ENCODE measurements around the gene TMEM156.
A peak's percentile ranks its signal among the peaks of the same experiment; 100 is the strongest.
"Not testable (repeated sequence)": the region's sequence is repeated elsewhere in the genome, so short reads cannot be mapped to it uniquely, and the experiment has no call there.

The TMEM156 gene

DNA sequence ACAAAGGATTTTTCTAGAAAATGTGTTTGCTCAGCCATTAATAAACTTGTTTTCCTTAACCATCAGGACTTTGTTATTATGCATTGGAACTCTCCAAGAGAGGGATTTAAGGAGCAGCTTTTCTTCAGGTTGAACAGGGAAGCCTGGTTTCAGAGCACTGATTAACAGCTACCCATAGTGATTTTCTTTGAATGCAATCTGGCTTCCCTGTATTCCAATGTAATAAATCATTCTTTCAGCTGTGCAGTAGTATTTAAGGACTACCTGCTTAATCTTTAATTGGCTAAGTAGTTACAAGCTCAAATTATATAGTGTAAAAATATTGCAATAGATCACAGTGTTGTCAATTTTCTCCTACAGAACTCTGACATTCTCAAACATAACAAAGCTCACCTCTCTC lies 77.5 kb downstream of the TMEM156 start:
- DNase-seq, result no peak

DNA sequence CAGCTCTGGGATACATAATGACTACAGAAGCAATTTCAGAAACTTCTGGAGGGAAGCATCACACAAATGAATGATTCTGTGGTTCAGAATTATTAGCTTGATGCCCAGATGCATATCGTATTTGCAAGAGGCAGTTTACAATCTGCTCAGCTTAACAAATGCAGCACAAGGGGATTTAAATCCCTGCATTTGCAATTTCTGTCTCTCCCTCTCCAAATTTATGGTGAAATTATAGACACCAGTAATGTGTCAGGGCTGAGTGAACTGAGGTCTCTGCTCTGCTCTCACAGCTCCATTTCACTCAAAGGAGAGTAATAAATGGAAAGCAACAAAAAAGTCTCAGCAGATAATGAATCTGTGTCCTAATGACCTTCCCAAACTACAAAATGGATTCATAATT lies 80.2 kb downstream of the TMEM156 start:
- no peak for DNase-seq

DNA sequence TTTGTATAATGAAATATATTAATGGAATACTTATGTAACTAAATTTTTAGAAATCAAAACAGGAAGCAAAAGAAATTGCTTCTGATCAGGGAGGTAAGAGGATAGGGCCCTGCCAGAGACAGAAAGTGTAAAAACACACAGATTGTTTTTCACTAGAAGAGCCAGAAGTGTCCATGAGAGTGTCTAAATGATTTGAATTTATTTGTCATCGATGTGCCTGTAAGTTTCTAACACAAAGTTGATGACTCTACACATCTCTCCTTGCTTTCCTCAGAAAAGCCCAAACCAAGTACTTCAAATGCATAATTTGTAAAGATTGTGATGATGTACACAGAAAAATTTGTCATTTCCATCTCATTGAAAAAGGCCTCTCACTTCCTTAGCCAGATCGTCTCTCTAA lies 80.6 kb downstream of the TMEM156 start:
- DNase-seq, result no peak

DNA sequence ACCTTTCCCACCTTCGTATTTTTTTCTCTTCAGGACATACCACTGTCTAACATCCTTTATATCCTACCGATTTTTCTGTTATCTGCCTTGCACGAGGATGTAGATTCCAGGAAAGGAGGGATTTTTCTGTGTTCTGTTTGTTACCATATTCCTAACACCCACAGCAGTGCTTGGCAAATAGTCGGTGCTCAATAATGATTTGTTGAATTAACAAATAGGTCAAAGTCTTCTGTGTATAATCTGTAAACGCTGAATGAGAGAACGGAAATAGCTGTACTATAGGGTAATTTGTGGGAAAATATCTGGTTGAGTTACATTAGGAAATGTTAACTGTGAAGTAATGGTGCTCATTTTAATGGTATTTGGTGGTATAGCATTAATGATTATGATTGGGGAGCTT lies 81.5 kb downstream of the TMEM156 start:
- no peak for DNase-seq

DNA sequence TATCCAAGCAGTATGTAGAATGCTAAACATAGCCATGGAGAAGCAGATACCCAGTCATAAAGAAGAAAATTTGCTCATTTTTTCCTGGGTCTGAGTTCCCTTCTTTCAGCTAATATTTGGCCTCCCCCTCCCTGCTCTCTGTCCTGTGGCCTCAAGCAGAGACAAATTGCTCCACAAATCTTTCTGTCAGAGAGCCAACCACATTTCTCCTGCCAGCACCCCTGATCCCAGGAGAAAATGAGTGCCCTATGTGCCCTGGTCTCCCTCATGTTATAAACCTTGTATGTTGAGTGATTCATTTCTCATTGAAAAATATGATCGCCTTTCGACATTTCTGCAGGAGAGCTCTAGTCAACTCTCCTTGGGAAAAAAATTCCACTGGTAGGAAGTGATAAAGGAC lies 82.0 kb downstream of the TMEM156 start:
- peak in 1 of 2 experiments; percentile 2 for DNase-seq

DNA sequence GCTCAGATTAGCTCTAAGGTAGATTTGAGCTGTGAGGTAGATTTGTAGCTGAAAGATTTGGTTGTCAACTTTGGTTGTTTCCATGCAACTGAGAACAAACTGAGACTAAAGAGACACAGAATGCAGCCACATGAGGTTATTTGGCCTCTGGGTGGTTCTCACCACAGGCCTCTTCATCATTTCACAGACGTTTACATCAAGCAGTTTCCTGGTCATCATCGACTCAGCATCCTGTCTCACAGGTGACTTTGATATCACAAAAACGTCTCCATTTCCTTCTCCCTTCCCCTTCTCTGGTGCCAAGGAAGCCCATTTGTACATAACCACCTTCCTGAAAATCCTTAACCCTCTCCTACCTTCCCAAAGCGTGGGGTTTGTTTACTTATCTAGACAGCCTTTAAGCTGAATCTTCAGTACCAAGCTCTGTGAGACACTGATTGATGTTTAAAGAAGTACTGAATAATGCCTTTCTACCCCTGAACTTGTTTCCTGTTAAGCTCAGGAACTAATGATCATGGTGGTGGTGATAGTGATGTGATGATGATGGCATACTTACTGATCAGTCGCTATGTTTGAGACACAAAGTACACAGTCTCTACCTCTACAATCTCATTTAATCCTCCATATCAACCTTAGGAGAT lies 82.7 kb downstream of the TMEM156 start:
- DNase-seq, result peak in 1 of 2 experiments; percentile 45

DNA sequence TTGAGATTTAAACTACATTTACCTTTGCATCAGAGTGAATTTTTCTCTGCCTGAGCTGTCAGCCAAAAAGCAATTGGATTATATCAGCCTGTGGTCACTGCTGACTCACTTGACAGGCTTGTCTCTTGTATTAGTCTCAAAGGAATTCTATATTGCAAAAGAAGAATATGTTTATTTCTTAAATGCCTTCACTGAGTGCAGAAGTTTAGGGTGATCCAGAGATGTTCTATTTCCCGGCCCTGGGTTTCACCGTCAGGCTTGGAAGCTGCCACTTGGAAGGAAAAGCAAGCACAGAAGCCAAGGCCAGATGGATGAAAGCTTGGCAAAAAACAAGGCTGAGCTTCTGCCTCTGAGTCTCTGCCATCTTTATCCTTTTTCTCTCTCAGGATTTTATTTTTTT lies 83.7 kb downstream of the TMEM156 start:
- DNase-seq, result peak; percentile 47 to 90

DNA sequence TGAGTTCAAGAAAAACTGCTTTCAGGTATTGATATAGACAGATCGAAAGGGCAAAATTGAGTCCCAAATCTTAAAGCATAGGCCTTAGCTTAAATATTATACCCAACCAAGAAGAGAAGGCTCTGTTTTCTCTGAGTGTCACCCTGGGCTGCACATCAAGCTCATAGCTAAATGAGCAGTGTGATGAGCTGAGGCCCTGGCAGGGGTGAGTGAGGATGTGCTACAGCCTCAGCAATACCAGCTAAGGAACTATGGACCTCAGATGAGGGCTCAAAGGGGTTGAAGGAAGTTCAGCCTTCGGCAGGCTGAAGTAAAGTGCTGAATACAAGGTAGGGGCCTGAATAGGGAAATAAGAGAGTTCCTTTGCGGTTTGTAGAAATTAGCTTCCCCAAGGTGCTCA lies 85.3 kb downstream of the TMEM156 start:
- no peak for DNase-seq

DNA sequence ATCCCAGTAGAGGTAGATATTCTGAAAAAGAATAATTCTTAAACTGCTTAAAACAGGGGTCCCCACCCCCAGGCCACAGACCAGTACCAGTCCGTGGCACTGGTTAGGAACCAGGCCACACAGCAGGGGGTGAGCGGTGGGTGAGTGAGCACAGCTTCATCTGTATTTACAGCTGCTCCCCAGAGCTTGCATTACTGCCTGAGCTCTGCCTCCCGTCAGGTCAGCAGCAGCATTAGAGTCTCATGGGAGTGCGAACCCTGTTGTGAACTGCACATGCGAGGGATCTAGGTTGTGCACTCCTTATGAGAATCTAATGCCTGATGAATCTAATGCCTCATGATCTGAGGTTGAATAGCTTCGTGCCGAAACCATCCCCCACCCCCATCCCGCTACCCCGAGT lies 87.8 kb downstream of the TMEM156 start:
- DNase-seq, result no peak

DNA sequence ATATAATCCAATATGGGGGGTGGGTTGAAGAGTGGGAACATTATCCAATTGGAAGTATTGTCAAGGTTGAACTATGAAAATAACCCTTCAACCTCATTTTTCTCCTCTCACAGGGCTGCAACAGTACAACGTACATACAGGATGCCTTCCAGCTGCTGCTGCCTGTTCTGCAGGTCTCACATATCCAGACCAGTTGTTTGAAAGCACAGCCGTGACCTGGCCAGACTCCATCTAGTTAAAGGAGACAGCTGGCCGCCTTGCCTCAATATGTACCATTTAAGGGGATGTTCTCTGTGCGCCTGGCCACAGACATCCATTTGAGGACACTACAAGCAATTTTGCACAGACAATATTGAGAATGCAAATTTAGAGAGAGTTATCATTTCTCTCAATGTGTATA lies 88.9 kb downstream of the TMEM156 start:
- DNase-seq, result no peak

DNA sequence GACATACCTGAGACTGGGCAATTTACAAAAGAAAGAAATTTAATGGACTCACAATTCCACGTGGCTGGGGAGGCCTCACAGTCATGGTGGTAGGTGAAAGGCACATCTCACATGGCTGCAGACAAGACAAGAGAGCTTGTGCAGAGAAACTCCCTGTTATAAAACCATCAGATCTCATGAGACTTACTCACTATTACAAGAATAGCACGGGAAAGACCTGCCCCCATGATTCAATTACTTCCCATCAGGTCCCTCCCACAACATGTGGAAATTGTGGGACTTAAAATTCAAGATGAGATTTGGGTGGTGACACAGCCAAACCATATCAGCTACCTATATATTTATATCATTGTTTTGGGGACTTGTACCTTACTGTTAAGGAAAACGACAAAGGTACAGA lies 90.3 kb downstream of the TMEM156 start:
- not testable (repeated sequence) for DNase-seq

DNA sequence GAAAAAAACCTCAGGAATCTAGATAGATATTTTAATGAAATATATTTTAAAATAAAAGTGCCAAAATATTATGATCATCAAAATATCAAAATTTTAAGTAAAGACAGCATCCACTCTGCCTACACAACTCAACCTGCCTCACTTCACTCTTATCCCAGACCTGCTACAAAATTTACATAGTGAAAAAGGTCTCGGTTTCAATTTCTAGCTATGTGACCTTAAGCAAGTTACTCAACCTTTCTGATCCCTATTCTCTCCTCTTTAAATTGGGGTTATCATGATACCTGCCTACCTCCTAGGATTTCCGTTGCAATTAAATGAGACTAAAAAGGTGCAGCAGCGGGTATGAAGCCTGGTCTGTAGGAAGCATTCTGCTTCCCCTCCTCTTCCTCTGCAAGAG lies 91.7 kb downstream of the TMEM156 start:
- no peak for DNase-seq

DNA sequence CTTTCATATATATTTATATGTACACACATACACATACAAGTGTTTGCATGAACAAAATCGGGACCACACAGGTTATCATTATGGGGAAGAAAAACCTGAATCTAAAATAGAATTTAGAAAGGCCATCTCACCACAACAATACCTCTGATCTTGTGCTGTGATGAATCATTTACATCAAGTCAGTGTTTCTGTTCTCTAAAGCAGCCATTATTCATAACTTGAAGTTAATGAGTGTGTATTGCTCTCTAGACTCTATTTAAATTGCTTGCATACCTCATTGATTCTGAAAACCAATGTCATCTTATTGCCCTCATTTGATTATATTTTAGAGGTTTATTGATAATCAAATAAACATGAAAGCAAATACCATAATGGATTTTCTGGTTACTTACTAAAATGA lies 93.0 kb downstream of the TMEM156 start:
- DNase-seq, result no peak

DNA sequence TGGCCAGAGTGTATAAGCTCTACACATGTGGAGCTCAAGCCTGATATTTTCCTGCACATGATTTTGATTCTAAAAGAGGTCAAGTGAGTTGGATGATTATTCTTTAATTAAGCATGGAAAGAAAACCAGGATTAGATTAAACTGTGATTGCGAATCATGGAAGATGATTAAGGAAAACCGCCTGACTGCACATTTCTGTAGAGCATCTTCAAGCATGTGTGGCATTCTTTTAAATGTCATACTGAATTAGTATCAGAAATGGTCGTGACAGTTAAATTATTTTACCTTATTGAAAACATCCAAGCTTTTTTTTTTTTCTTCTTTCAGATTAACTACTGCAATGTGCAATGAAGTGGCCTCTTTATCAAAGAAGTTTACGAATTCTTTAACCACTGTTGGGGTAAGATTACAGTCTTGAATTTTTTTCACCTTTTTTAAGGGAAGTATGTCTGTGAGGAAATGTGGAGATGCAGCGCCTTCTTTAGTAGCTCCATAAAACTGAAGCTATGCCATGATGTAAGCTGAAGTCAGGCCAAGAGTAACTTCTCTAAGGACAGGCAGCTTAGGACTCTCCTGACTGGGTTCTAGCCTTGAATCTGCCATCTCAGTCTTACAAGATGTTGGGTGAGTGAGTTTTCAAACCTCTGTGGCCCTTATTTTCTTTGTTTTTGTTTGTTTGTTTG lies 96.7 kb downstream of the TMEM156 start:
- DNase-seq, result no peak

DNA sequence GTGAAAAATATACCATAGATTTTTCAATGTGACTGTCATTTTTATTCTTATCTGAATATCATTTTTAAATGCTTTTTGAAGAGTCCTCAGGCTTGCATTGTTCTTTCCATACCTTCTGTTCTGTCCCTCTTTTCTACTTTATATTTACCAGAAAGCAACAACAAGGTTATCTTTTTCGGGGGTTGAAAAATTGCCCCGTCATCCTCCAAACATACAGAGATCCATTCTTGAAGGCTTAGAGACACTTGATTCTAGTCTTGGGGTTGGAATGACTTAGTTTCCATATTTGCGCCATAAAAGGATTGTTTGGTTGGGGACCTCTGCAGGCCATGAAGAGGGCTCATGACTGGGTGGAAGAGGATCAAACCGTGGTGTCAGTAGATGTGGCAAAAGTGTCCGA lies 101.1 kb downstream of the TMEM156 start:
- no peak for DNase-seq

DNA sequence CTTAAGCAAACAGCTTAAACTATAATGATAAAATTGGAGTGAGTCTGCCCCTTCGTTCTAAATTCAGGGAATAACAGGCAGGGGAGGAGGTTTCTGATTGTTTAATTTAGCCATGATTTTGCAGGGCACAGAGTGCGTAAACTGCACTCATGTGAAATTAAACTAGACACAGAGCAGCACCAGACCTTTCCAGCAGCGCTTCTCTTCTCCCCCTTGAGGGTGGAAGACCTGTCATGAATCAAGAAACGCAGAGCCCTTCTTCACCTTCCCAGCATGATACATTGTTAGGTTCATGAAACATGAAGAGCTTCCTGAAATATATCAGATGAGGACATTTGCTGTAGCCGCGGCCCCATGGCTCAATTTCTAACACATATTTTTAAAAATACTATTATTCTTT lies 101.5 kb downstream of the TMEM156 start:
- no peak for DNase-seq

DNA sequence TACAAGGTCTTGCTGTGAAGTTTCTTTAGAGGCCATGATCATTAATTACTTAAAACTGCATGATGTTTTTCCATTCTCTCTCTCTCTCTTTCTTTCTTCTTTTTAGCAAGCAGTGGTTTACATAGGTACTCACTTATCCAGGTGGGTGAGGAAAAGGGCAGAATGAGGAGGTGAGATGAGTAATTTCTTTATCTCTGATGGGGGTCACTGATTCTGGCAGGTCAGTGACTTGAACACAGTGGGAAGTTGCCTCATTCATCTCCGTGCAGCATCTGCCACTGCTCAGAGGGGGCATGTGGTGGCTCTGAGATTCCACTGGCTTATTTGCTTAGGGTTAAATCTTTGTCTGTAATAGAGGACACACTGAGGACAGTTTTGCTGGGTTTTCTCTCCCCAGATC lies 102.0 kb downstream of the TMEM156 start:
- peak in 1 of 2 experiments; percentile 38 for DNase-seq

DNA sequence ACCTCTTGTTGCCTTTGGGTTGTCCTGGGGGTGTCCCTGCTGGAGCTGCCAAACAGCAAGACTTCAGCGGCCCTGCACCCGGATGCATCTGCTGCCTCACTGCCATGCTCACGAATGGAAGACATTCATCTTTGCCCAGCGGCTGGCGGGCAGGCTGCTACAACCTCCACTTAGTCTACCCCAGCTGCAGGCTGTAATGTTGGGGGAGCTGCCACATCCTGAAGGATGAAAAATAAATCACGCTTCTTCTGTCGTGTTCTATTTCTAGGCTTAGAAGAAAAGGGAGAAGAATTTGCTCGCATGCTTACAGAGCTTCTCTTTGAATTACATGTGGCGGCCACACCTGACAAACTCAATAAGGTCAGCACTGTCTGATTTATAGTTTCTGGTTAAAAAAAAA lies 103.2 kb downstream of the TMEM156 start:
- DNase-seq, result no peak

DNA sequence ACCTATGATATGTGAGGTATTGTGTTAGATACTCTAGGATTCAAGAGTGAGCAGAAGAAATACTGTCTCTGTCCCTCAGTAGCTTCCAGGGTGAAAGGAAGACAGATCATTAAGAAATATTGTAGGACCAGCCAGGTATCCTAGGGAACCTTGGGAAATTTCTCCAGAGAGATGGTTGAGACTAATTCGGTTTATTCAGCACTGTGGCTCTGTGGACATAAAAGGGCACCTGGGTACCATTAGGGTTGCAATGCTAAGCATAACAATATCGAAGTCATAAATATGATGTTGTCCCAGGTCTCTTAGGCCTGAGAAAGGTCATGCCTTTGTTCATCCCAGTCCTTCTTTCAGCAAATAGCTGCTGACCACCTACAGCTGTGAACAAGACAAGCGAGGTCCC lies 103.6 kb downstream of the TMEM156 start:
- DNase-seq, result no peak

DNA sequence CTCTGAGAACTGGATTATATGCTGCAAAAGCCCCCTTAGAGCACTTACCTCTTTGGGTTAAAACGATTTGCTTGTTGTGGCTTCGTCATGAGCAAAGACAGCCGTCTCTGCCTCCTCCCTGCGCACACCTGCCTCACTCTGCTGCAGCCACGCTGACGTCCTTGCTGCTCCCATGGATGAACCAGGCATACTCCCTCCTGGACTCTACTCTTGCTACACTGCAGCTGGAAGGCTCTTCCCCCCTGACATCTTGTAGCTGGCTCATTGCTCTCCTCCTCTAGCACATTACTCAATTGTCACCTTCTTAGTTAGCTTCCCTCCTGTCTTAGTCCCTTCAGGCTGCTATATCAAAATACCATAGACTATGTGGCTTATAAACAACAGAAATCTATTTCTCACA lies 105.3 kb downstream of the TMEM156 start:
- no peak for DNase-seq

DNA sequence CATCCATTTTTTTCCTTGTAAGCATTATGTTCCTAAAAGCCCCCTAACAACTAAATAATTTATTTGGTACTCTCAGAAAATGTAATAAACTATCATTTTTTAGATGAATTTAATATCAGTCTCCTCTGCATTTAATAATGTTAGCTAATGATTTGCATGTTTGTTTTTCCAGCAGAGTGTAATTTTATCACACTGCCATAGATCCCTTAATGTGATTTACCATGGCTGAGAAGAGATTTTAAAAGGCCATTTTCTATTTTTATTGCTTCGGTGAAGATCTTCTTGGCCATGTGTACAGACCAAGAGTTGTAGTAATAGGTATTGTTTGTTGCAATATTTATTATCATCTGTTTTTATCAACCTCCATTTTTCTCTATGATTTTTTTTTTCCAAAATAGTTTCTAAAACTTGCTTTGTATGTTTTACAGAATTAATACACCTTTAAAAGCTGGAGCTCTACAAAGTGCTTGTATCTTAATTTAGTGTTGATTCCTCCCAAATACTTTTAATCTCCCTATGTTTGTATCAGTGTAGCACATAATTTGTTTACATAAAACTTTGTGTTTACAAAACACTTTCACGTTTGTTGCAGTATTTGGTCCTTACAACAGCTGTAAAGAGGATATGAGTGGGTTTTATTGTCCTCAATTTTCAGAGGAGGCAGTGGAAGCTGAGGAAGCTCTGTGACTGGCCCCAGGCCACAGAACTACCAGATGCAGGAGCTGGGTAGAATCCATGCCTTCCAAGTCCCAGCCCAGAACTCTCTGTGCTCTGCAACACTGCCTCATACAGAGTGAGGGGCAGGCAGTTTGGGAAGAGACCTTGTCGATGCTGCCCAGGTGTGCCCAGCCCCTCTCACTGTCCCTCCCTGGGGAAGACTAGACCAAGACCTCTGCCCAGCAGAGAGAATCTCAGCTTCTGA lies 106.5 kb downstream of the TMEM156 start:
- no peak for DNase-seq

DNA sequence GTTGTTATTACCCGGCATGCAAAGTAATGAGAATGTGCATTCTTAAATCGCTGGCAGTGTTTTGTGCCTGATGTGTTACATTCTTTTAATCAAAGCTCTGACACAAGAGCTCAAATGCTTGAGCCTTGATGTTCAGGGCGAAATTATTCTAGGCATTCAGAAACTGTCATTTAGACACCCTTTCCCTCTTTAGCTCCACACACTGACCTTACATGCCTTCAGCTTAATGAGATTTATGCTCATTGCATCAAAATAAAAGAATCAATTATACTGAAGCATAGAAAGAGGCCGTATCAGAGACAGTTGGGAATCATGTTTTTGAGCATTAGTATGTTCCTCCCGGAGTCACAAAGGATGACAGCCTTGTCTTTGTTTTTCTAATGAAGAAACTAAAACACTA lies 107.9 kb downstream of the TMEM156 start:
- DNase-seq, result no peak

DNA sequence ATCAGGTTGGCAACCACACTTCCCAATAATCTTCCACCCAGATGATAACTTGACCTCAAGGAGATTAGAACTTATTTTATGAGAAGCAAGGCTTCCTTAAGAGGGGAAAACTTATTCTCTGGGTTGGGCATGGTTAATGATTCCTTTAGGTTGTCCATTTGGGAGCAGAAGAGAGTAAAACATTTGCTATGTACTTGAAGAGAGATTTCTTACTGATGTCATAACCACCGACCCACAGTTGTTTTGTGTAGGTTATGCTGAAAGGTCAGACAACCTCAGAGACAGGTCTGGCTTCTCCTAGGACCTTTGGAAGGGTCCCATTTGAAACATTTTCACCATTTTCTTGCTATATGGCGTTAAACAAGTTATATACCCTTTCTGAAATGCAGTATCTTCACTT lies 108.5 kb downstream of the TMEM156 start:
- no peak for DNase-seq

DNA sequence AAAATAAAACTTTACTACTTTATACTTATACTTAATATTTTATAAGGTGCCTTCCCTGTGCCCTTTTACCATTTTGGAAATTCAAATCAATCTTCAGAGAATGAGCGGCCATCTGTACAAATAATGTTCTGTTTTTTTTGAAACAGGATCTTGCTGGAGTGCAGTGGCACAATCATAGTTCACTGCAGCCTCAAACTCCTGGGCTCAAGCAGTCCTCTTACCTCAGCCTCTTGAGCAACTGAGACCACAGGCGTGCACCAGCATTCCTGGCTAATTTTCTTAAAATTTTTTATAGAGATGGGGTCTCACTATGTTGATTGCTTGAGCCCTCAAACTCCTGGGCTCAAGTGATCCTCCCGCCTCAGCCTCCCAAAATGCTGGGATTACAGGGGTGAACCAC lies 111.1 kb downstream of the TMEM156 start:
- no peak for DNase-seq
